ENCODE measurements around the gene SERPINB2. TPM values are rescaled to one million over a fixed set of nuclear protein-coding genes. Genes with fewer than 3 reads are reported as not detected.

SERPINB2 gene
- polyA plus RNA-seq, 4 donors, result 0.03 to 0.81 (median 0.38) TPM

GRCh38 chr18:63879709-63880108 lies 7.8 kb upstream of the SERPINB2 start:
- no peak for FAIRE-seq
- H3K9me3 ChIP-seq (ENCODE audit: control insufficient read depth in 2 of 2, insufficient read depth in 1 of 2, low read depth in 1 of 2, low read length in 1 of 2), result no peaks in the 10 kb centered on the region
- 49 to 69% (median 54%) methylated on average over 2 of the region's 2 CpGs for WGBS, 3 donors

GRCh38 chr18:63881851-63882250 lies 5.7 kb upstream of the SERPINB2 start:
- Histone ChIP-seq H3K9me3 (ENCODE audit: control insufficient read depth in 2 of 2, insufficient read depth in 1 of 2, low read depth in 1 of 2, low read length in 1 of 2) (no peaks in the 10 kb centered on the region), H3K27me3 (ENCODE audit: control insufficient read depth in 3 of 3, insufficient read depth in 3 of 3, low read length in 3 of 3) (peaks cover 0 to 2% (median 0%) of the 10 kb centered on the region in 3 donors), H3K27ac (ENCODE audit: low read depth in 1 of 3, low read length in 2 of 3) (no peak overlapping the region), H3K4me1 (ENCODE audit: control insufficient read depth in 3 of 3, insufficient read depth in 2 of 3, low read depth in 1 of 3, low read length in 2 of 3) (no peaks in the 10 kb centered on the region), H3K36me3 (ENCODE audit: control insufficient read depth in 3 of 3, insufficient read depth in 2 of 3, low read depth in 1 of 3, low read length in 3 of 3) (no peaks in the 10 kb centered on the region), H3K4me3 (ENCODE audit: low read depth in 1 of 3, low read length in 3 of 3) (no peak overlapping the region)
- 60 to 75% (median 68%) methylated on average over 4 of the region's 4 CpGs for WGBS, 3 donors
- DNase-seq (no peak), FAIRE-seq (no peak)

More at GRCh38 chr18:63879709-63880108, 7.8 kb upstream of the SERPINB2 start:
- no peaks in the 10 kb centered on the region for H3K4me1 ChIP-seq (ENCODE audit: control insufficient read depth in 3 of 3, insufficient read depth in 2 of 3, low read depth in 1 of 3, low read length in 2 of 3)
- H3K4me3 ChIP-seq (ENCODE audit: low read depth in 1 of 3, low read length in 3 of 3), result no peak overlapping the region
- no peaks in the 10 kb centered on the region for H3K36me3 ChIP-seq (ENCODE audit: control insufficient read depth in 3 of 3, insufficient read depth in 2 of 3, low read depth in 1 of 3, low read length in 3 of 3)
- no peaks in the 10 kb centered on the region for H3K27me3 ChIP-seq (ENCODE audit: control insufficient read depth in 3 of 3, insufficient read depth in 3 of 3, low read length in 3 of 3)
- DNase-seq, result no peak
- no peak overlapping the region for H3K27ac ChIP-seq (ENCODE audit: low read depth in 1 of 3, low read length in 2 of 3)

- no peaks in the 10 kb centered on the region for H3K4me1 ChIP-seq (ENCODE audit: control insufficient read depth in 3 of 3, insufficient read depth in 2 of 3, low read depth in 1 of 3, low read length in 2 of 3)
- peaks cover 0 to 2% (median 0%) of the 10 kb centered on the region in 3 donors for H3K27me3 ChIP-seq (ENCODE audit: control insufficient read depth in 3 of 3, insufficient read depth in 3 of 3, low read length in 3 of 3)
- DNase-seq (no peak), FAIRE-seq (no peak)
- H3K36me3 ChIP-seq (ENCODE audit: control insufficient read depth in 3 of 3, insufficient read depth in 2 of 3, low read depth in 1 of 3, low read length in 3 of 3), result no peaks in the 10 kb centered on the region
- WGBS, 3 donors, result 49 to 62% (median 55%) methylated on average over 8 of the region's 8 CpGs
- H3K4me3 ChIP-seq (ENCODE audit: low read depth in 1 of 3, low read length in 3 of 3), result no peak overlapping the region
- no peaks in the 10 kb centered on the region for H3K9me3 ChIP-seq (ENCODE audit: control insufficient read depth in 2 of 2, insufficient read depth in 1 of 2, low read depth in 1 of 2, low read length in 1 of 2)
- H3K27ac ChIP-seq (ENCODE audit: low read depth in 1 of 3, low read length in 2 of 3), result no peak overlapping the region
Measured at GRCh38 chr18:63882333-63883141, 5.0 kb upstream of the SERPINB2 start.

GRCh38 chr18:63883617-63884016 lies 3.9 kb upstream of the SERPINB2 start:
- Histone ChIP-seq H3K27me3 (ENCODE audit: control insufficient read depth in 3 of 3, insufficient read depth in 3 of 3, low read length in 3 of 3) (peaks cover 0 to 2% (median 0%) of the 10 kb centered on the region in 3 donors), H3K4me3 (ENCODE audit: low read depth in 1 of 3, low read length in 3 of 3) (no peak overlapping the region), H3K4me1 (ENCODE audit: control insufficient read depth in 3 of 3, insufficient read depth in 2 of 3, low read depth in 1 of 3, low read length in 2 of 3) (no peaks in the 10 kb centered on the region), H3K27ac (ENCODE audit: low read depth in 1 of 3, low read length in 2 of 3) (no peak overlapping the region), H3K36me3 (ENCODE audit: control insufficient read depth in 3 of 3, insufficient read depth in 2 of 3, low read depth in 1 of 3, low read length in 3 of 3) (no peaks in the 10 kb centered on the region), H3K9me3 (ENCODE audit: control insufficient read depth in 2 of 2, insufficient read depth in 1 of 2, low read depth in 1 of 2, low read length in 1 of 2) (no peaks in the 10 kb centered on the region)
- no peak for DNase-seq
- FAIRE-seq, result no peak

GRCh38 chr18:63888470-63889190 lies 1.1 kb downstream of the SERPINB2 start:
- Histone ChIP-seq H3K27me3 (ENCODE audit: control insufficient read depth in 3 of 3, insufficient read depth in 3 of 3, low read length in 3 of 3) (peaks cover 0 to 2% (median 0%) of the 10 kb centered on the region in 3 donors), H3K9me3 (ENCODE audit: control insufficient read depth in 2 of 2, insufficient read depth in 1 of 2, low read depth in 1 of 2, low read length in 1 of 2) (no peaks in the 10 kb centered on the region), H3K27ac (ENCODE audit: low read depth in 1 of 3, low read length in 2 of 3) (no peak overlapping the region), H3K36me3 (ENCODE audit: control insufficient read depth in 3 of 3, insufficient read depth in 2 of 3, low read depth in 1 of 3, low read length in 3 of 3) (no peaks in the 10 kb centered on the region), H3K4me1 (ENCODE audit: control insufficient read depth in 3 of 3, insufficient read depth in 2 of 3, low read depth in 1 of 3, low read length in 2 of 3) (no peaks in the 10 kb centered on the region), H3K4me3 (ENCODE audit: low read depth in 1 of 3, low read length in 3 of 3) (no peak overlapping the region)
- FAIRE-seq (no peak), DNase-seq (no peak)
- 0 to 15% (median 10%) methylated on average over 1 of the region's 1 CpG for WGBS, 3 donors

GRCh38 chr18:63889626-63890025 lies 2.1 kb downstream of the SERPINB2 start:
- no peak for FAIRE-seq
- no peaks in the 10 kb centered on the region for H3K9me3 ChIP-seq (ENCODE audit: control insufficient read depth in 2 of 2, insufficient read depth in 1 of 2, low read depth in 1 of 2, low read length in 1 of 2)
- H3K36me3 ChIP-seq (ENCODE audit: control insufficient read depth in 3 of 3, insufficient read depth in 2 of 3, low read depth in 1 of 3, low read length in 3 of 3), result no peaks in the 10 kb centered on the region
- peaks cover 0 to 2% (median 0%) of the 10 kb centered on the region in 3 donors for H3K27me3 ChIP-seq (ENCODE audit: control insufficient read depth in 3 of 3, insufficient read depth in 3 of 3, low read length in 3 of 3)
- no peak for DNase-seq
- H3K4me3 ChIP-seq (ENCODE audit: low read depth in 1 of 3, low read length in 3 of 3), result no peak overlapping the region
- no peaks in the 10 kb centered on the region for H3K4me1 ChIP-seq (ENCODE audit: control insufficient read depth in 3 of 3, insufficient read depth in 2 of 3, low read depth in 1 of 3, low read length in 2 of 3)
- H3K27ac ChIP-seq (ENCODE audit: low read depth in 1 of 3, low read length in 2 of 3), result no peak overlapping the region
- WGBS, 3 donors, result 75 to 95% (median 90%) methylated on average over 2 of the region's 2 CpGs

GRCh38 chr18:63890237-63890949 lies 2.9 kb downstream of the SERPINB2 start:
- Histone ChIP-seq H3K27ac (ENCODE audit: low read depth in 1 of 3, low read length in 2 of 3) (no peak overlapping the region), H3K27me3 (ENCODE audit: control insufficient read depth in 3 of 3, insufficient read depth in 3 of 3, low read length in 3 of 3) (no peaks in the 10 kb centered on the region), H3K36me3 (ENCODE audit: control insufficient read depth in 3 of 3, insufficient read depth in 2 of 3, low read depth in 1 of 3, low read length in 3 of 3) (no peaks in the 10 kb centered on the region), H3K4me3 (ENCODE audit: low read depth in 1 of 3, low read length in 3 of 3) (no peak overlapping the region), H3K4me1 (ENCODE audit: control insufficient read depth in 3 of 3, insufficient read depth in 2 of 3, low read depth in 1 of 3, low read length in 2 of 3) (no peaks in the 10 kb centered on the region), H3K9me3 (ENCODE audit: control insufficient read depth in 2 of 2, insufficient read depth in 1 of 2, low read depth in 1 of 2, low read length in 1 of 2) (no peaks in the 10 kb centered on the region)
- no peak for FAIRE-seq
- no peak for DNase-seq
- WGBS, 3 donors, result 64 to 79% (median 68%) methylated on average over 6 of the region's 6 CpGs

GRCh38 chr18:63890950-63891304 lies 3.4 kb downstream of the SERPINB2 start:
- no peak overlapping the region for H3K4me3 ChIP-seq (ENCODE audit: low read depth in 1 of 3, low read length in 3 of 3)
- DNase-seq, result peak; percentile 2 to 3
- H3K36me3 ChIP-seq (ENCODE audit: control insufficient read depth in 3 of 3, insufficient read depth in 2 of 3, low read depth in 1 of 3, low read length in 3 of 3), result no peaks in the 10 kb centered on the region
- 64 to 68% (median 66%) methylated on average over 5 of the region's 5 CpGs for WGBS, 3 donors
- FAIRE-seq, result no peak
- H3K4me1 ChIP-seq (ENCODE audit: control insufficient read depth in 3 of 3, insufficient read depth in 2 of 3, low read depth in 1 of 3, low read length in 2 of 3), result no peaks in the 10 kb centered on the region
- H3K27ac ChIP-seq (ENCODE audit: low read depth in 1 of 3, low read length in 2 of 3), result no peak overlapping the region
- H3K9me3 ChIP-seq (ENCODE audit: control insufficient read depth in 2 of 2, insufficient read depth in 1 of 2, low read depth in 1 of 2, low read length in 1 of 2), result no peaks in the 10 kb centered on the region
- H3K27me3 ChIP-seq (ENCODE audit: control insufficient read depth in 3 of 3, insufficient read depth in 3 of 3, low read length in 3 of 3), result no peaks in the 10 kb centered on the region
